ENCODE data around the gene POLR1B.
A peak's percentile ranks its signal among the peaks of the same experiment; 100 is the strongest.
"Not testable (repeated sequence)": the region's sequence is repeated elsewhere in the genome, so short reads cannot be mapped to it uniquely, and the experiment has no call there.

Gene POLR1B

GRCh38 chr2:112541315-112542122 lies 746 bp upstream of the POLR1B start:
- DNase-seq = peak; percentile 36 to 40

- peak; percentile 36 to 41 for DNase-seq
Observed at GRCh38 chr2:112542984-112543661, 858 bp downstream of the POLR1B start.

GRCh38 chr2:112547333-112547732 lies 5.1 kb downstream of the POLR1B start:
- no peak for DNase-seq

- no peak for DNase-seq
Observed at GRCh38 chr2:112548980-112549379, 6.7 kb downstream of the POLR1B start.

GRCh38 chr2:112566104-112566503 lies 23.8 kb downstream of the POLR1B start:
- DNase-seq = no peak

GRCh38 chr2:112566508-112566907 lies 24.2 kb downstream of the POLR1B start:
- DNase-seq = not testable (repeated sequence)

- no peak for DNase-seq
Observed at GRCh38 chr2:112572005-112572404, 29.7 kb downstream of the POLR1B start.

GRCh38 chr2:112577756-112578155 lies 35.5 kb downstream of the POLR1B start:
- no peak for DNase-seq

- no peak for DNase-seq
Observed at GRCh38 chr2:112579241-112579640, 37.0 kb downstream of the POLR1B start.

- no peak for DNase-seq
Observed at GRCh38 chr2:112580084-112580483, 37.8 kb downstream of the POLR1B start.

GRCh38 chr2:112582314-112582746 lies 40.1 kb downstream of the POLR1B start:
- peak; percentile 38 to 46 for DNase-seq

- DNase-seq = peak in 1 of 2 experiments; percentile 23
Observed at GRCh38 chr2:112583497-112584133, 41.4 kb downstream of the POLR1B start.

- DNase-seq = peak; percentile 92 to 94
Observed at GRCh38 chr2:112584134-112584890, 42.0 kb downstream of the POLR1B start, which contains the start of gene CHCHD5. CHCHD5 (plus strand) TSS chr2:112584609; CDS start chr2:112584648, 39 bp downstream.

- DNase-seq = no peak
Observed at GRCh38 chr2:112584891-112585250, 42.6 kb downstream of the POLR1B start.

GRCh38 chr2:112585400-112585799 lies 43.1 kb downstream of the POLR1B start:
- no peak for DNase-seq

- no peak for DNase-seq
Observed at GRCh38 chr2:112585873-112586464, 43.7 kb downstream of the POLR1B start.

GRCh38 chr2:112588611-112589045 lies 46.4 kb downstream of the POLR1B start:
- no peak for DNase-seq

GRCh38 chr2:112591413-112591812 lies 49.1 kb downstream of the POLR1B start:
- DNase-seq = no peak

GRCh38 chr2:112593736-112594135 lies 51.5 kb downstream of the POLR1B start:
- no peak for DNase-seq

GRCh38 chr2:112597537-112598322 lies 55.5 kb downstream of the POLR1B start:
- DNase-seq = peak in 1 of 2 experiments; percentile 4

- no peak for DNase-seq
Observed at GRCh38 chr2:112600634-112601033, 58.4 kb downstream of the POLR1B start.

Measured in activated T-cell treated with anti-CD3 and anti-CD28 coated beads, Interleukin-2, amount 50 U/mL, for 48 hours (primary cell).